OCI-LY1 (cell line): Measurements from ENCODE around the gene MYO16.

Experiments used
- EZH2 ChIP-seq: fragments of 200-600 bp; sonication (generic), shearing (Covaris generic); IDR thresholded peaks from 2 replicates; pipeline ENCODE4 v1.8.0; 2017; ENCODE audit warnings: borderline replicate concordance, mixed run types, mild to moderate bottlenecking, antibody characterized with exemption, low read length, moderate library complexity, mixed read lengths
- TF ChIP-seq, protein P1 (sequence below): fragments of 200-600 bp; sonication (generic), shearing (Covaris generic); IDR thresholded peaks from 2 replicates; pipeline ENCODE4 v1.5.1; 2017; ENCODE audit warnings: mild to moderate bottlenecking, antibody characterized with exemption, low read length, moderate library complexity, mixed read lengths

DNA sequence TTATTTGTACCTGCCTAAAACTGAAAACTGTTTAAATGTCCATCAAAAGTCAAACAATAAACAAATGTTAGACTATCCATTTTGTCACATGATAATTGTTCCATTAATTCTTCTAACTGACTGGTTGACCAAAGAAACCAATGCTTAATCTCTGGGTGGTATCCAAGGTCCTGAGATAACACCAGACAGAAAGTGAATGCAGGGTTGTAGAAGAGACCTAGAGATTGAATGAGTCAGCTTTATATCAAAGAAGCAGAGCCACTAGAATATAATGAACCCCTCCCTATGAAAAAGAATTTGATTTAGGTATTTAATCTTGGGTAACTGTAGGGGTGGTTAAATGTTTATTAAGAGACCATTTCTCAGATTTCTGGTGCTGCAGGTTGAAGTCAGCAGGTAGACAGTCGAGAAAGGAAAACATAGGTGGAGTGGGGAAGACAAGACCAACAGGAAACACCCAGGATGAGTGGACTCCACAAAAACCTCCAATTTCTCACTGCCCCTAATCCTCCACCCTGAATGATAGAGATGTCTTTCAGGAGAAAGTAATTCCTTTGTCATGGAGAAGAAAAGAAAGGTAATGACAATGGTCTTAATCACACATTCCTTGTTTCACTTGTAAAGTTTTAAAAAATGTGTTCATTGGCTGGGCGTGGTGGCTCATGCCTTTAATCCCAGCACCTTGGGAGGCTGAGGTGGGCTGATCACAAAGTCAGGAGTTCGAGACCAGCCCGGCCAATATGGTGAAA lies 620.5 kb downstream of the MYO16 start:
- TF ChIP-seq, protein P1, sequence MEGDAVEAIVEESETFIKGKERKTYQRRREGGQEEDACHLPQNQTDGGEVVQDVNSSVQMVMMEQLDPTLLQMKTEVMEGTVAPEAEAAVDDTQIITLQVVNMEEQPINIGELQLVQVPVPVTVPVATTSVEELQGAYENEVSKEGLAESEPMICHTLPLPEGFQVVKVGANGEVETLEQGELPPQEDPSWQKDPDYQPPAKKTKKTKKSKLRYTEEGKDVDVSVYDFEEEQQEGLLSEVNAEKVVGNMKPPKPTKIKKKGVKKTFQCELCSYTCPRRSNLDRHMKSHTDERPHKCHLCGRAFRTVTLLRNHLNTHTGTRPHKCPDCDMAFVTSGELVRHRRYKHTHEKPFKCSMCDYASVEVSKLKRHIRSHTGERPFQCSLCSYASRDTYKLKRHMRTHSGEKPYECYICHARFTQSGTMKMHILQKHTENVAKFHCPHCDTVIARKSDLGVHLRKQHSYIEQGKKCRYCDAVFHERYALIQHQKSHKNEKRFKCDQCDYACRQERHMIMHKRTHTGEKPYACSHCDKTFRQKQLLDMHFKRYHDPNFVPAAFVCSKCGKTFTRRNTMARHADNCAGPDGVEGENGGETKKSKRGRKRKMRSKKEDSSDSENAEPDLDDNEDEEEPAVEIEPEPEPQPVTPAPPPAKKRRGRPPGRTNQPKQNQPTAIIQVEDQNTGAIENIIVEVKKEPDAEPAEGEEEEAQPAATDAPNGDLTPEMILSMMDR = no peak
- no peak for TF ChIP-seq EZH2
